Measurements from ENCODE around the gene TBL1X. TPM values are rescaled to one million over a fixed set of nuclear protein-coding genes. Genes with fewer than 3 reads are reported as not detected.
A peak's percentile ranks its signal among the peaks of the same experiment; 100 is the strongest.

The TBL1X gene
- total and polyA plus RNA-seq, 2 experiments from 2014 or later = 8.7 to 26.9 TPM

- no peak for TF ChIP-seq REST (IDR thresholded peaks at IDR 0.05; ENCODE audit: unreplicated experiment)
These were observed 193.6 kb downstream of the TBL1X start (continued) for GRCh38 chrX:9658409-9658808.

GRCh38 chrX:9659571-9660195 lies 194.8 kb downstream of the TBL1X start:
- H3F3A ChIP-seq (replicated peaks; ENCODE audit: low read depth) = no peaks in the 10 kb centered on the region
- H3K27me3 ChIP-seq (ENCODE audit: insufficient read depth) = no peaks in the 10 kb centered on the region
- no peak overlapping the region for H3K4me3 ChIP-seq
- H3K4me2 ChIP-seq = no peak overlapping the region
- Mint-ChIP-seq H3K4me1 (peaks cover 2% of the 10 kb centered on the region; the same call in 1 of the 3 replicates), H3K27ac (peak overlapping the region; percentile 36; the same call in 1 of the 2 replicates), H3K9me3 (no peaks in the 10 kb centered on the region), H3K36me3 (ENCODE audit: low read depth) (peaks cover 18% of the 10 kb centered on the region; the same call in 2 of the 3 replicates), H3K4me3 (no peak overlapping the region), H3K27me3 (ENCODE audit: insufficient read depth, low read depth, poor library complexity) (peaks cover 5% of the 10 kb centered on the region)
- DNase-seq (ENCODE audit: low spot score) (no peak), ATAC-seq (no peak)
- H3K79me2 ChIP-seq (replicated peaks; ENCODE audit: insufficient read depth) = no peaks in the 10 kb centered on the region
- no peaks in the 10 kb centered on the region for H3K9me2 ChIP-seq (ENCODE audit: insufficient read depth)
- H3K27ac ChIP-seq (ENCODE audit: low read depth) = no peak overlapping the region
- H4K20me1 ChIP-seq (replicated peaks; ENCODE audit: insufficient read depth) = no peaks in the 10 kb centered on the region
- H2AFZ ChIP-seq = no peak overlapping the region
- no peaks in the 10 kb centered on the region for H3K4me1 ChIP-seq (ENCODE audit: insufficient read depth)
- no peaks in the 10 kb centered on the region for H3K36me3 ChIP-seq (ENCODE audit: insufficient read depth)
- no peak for TF ChIP-seq STAT1 (IDR thresholded peaks at IDR 0.05; ENCODE audit: unreplicated experiment)
- no peak for TF ChIP-seq POLR2AphosphoS5 (IDR thresholded peaks at IDR 0.05; ENCODE audit: low read depth)
- no peak for TF ChIP-seq EZH2phosphoT487 (IDR thresholded peaks at IDR 0.05; ENCODE audit: unreplicated experiment)
- no peak for TF ChIP-seq JUNB (IDR thresholded peaks at IDR 0.05; ENCODE audit: unreplicated experiment)
- TF ChIP-seq CTCF (conservative IDR thresholded peaks at IDR 0.05; ENCODE audit: low read depth in 2 of 2) = no peak
- TF ChIP-seq ZNF331 (CRISPR knock-in tag; IDR thresholded peaks at IDR 0.05; ENCODE audit: low read depth) = no peak
- no peak for TF ChIP-seq ZNF462 (CRISPR knock-in tag; IDR thresholded peaks at IDR 0.05)
- no peak for TF ChIP-seq ZNF114 (CRISPR knock-in tag; IDR thresholded peaks at IDR 0.05)
- no peak for TF ChIP-seq ETS1 (IDR thresholded peaks at IDR 0.05)

All from GM23338 (cell line).